ENCODE data around the gene PEX10.

The PEX10 gene

DNA sequence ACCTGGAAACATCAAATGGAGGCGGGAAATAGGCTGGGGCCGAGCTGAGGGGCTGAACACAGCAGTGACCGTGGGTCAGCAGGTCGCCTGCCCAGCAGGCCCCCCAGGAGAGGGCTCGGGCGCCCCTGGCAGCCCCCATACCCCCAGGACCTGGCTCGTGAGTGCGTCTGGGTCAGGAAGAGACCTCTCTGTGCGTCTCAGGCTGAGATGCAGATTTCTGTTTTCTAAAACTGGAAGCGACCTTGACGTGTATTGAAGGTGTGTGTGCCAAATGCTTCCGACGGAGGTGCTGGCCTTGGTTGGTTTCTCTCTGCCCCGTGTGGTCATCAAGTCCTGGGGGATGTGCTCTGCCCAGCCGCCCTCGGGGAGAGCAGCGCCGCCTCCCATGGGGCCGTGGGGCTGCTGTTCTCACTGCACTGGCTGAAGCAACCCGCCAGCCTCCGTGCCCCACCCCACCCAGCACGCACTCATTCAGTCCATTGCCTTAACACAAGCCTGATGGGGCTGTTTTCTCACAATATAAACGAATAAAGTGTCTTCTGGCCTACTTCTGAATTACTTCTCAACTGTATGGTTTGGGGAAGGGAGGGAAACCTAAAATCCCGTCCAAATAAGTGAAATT is 7.4 kb downstream of the PEX10 start:
- peaks cover 66% of the 10 kb centered on the region for H3K36me3 ChIP-seq
- TF ChIP-seq, protein P1, sequence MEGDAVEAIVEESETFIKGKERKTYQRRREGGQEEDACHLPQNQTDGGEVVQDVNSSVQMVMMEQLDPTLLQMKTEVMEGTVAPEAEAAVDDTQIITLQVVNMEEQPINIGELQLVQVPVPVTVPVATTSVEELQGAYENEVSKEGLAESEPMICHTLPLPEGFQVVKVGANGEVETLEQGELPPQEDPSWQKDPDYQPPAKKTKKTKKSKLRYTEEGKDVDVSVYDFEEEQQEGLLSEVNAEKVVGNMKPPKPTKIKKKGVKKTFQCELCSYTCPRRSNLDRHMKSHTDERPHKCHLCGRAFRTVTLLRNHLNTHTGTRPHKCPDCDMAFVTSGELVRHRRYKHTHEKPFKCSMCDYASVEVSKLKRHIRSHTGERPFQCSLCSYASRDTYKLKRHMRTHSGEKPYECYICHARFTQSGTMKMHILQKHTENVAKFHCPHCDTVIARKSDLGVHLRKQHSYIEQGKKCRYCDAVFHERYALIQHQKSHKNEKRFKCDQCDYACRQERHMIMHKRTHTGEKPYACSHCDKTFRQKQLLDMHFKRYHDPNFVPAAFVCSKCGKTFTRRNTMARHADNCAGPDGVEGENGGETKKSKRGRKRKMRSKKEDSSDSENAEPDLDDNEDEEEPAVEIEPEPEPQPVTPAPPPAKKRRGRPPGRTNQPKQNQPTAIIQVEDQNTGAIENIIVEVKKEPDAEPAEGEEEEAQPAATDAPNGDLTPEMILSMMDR (IDR thresholded peaks at IDR 0.05) = no peak
- no peak overlapping the region for H3K4me3 ChIP-seq (ENCODE audit: low read depth in 1 of 2, low read length in 1 of 2)
- peak overlapping the region; percentile 2 for H3K27ac ChIP-seq
- H3K27me3 ChIP-seq = no peaks in the 10 kb centered on the region
- H3K4me1 ChIP-seq (ENCODE audit: control insufficient read depth in 1 of 2, insufficient read depth in 1 of 2, low read depth in 1 of 2, low read length in 1 of 2) = no peaks in the 10 kb centered on the region
- H3K9me3 ChIP-seq = no peaks in the 10 kb centered on the region

DNA sequence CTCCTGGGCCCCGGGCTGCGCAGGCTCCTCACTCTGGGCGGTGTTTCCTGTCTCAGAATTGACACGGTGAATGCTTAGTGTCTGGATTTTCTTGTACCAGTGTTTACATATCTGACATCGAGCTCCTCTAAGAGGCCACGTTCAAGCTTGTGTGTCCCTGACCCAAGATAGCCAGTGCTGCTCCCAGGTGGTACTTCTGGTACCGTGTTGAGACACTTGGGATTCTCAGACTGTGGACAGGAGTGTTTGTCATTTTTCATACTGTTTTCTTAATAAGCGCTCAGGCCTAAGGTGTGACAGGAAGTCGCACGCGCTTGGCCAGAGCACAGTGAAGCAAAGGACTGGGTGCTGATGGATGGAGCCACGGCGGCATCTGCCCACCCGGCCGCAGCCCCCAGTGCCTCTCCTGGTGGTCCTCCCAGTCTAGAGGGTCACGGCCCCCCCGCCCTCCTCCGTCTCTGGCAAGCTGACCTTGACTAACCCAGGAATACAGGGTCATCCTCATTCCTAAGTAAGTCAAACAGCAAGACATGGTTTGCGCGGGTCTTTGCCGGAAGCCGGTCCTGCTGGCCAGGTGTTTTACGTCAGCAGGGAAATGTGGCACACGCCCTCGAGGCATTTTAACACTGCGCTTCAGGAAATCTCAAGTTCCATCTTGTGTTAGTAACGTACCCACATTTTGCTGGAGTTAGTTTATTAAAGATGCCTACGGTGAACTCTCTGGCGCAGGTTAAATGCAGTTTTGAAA is 8.0 kb downstream of the PEX10 start:
- no peaks in the 10 kb centered on the region for H3K9me3 ChIP-seq
- no peaks in the 10 kb centered on the region for H3K27me3 ChIP-seq
- TF ChIP-seq, protein P1 (IDR thresholded peaks at IDR 0.05) = no peak
- H3K27ac ChIP-seq = no peak overlapping the region
- H3K4me1 ChIP-seq (ENCODE audit: control insufficient read depth in 1 of 2, insufficient read depth in 1 of 2, low read depth in 1 of 2, low read length in 1 of 2) = no peaks in the 10 kb centered on the region
- no peak overlapping the region for H3K4me3 ChIP-seq (ENCODE audit: low read depth in 1 of 2, low read length in 1 of 2)
- H3K36me3 ChIP-seq = peaks cover 73% of the 10 kb centered on the region

DNA sequence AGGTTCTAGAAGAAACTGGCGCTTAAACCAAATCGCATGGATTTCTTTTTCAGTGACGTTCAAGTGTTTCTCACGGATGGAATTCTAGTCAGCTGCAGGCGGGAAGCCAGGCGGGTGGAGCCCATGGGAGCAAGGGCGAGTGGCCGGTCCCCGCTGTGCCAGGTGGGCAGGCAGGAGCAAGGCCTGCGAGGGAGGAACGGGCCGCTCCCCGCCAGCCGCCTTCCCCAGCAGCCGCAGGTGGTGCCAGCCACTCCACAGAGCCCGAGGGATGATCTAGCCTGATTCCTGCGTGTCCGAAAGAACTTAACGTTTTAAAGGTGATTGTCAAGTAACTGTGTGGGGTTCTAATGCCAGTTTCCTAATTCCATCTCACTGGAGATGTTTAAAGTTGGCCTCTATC is 9.1 kb downstream of the PEX10 start:
- Histone ChIP-seq H3K4me3 (ENCODE audit: low read depth in 1 of 2, low read length in 1 of 2) (no peak overlapping the region), H3K36me3 (peaks cover 83% of the 10 kb centered on the region), H3K9me3 (no peaks in the 10 kb centered on the region), H3K27me3 (no peaks in the 10 kb centered on the region), H3K27ac (no peak overlapping the region), H3K4me1 (ENCODE audit: control insufficient read depth in 1 of 2, insufficient read depth in 1 of 2, low read depth in 1 of 2, low read length in 1 of 2) (no peaks in the 10 kb centered on the region)
- TF ChIP-seq, protein P1 (IDR thresholded peaks at IDR 0.05) = no peak

DNA sequence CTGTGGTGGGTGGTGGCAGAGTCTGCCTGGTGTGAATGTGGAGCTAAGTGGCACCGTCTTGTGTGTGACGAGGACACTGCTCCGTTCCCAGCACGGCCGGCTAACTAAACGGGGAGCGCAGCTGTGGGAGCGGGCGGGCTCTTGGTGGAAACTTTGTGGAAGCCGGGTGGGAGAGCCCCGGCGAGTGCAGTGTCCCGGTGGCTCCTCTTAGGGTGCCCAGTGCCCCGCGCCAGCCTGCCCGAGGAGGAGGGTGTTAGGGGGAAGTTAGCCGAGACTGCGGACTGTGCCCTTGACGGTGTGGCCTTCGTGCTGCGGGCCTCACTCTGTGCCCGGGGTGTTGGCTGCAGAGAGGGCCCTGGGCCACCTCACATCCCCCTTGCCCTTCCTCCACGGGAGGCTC is 9.9 kb downstream of the PEX10 start:
- Histone ChIP-seq H3K27ac (no peak overlapping the region), H3K4me1 (ENCODE audit: control insufficient read depth in 1 of 2, insufficient read depth in 1 of 2, low read depth in 1 of 2, low read length in 1 of 2) (no peaks in the 10 kb centered on the region), H3K4me3 (ENCODE audit: low read depth in 1 of 2, low read length in 1 of 2) (no peak overlapping the region), H3K27me3 (no peaks in the 10 kb centered on the region), H3K36me3 (peaks cover 92% of the 10 kb centered on the region), H3K9me3 (no peaks in the 10 kb centered on the region)
- TF ChIP-seq, protein P1 (IDR thresholded peaks at IDR 0.05) = no peak

DNA sequence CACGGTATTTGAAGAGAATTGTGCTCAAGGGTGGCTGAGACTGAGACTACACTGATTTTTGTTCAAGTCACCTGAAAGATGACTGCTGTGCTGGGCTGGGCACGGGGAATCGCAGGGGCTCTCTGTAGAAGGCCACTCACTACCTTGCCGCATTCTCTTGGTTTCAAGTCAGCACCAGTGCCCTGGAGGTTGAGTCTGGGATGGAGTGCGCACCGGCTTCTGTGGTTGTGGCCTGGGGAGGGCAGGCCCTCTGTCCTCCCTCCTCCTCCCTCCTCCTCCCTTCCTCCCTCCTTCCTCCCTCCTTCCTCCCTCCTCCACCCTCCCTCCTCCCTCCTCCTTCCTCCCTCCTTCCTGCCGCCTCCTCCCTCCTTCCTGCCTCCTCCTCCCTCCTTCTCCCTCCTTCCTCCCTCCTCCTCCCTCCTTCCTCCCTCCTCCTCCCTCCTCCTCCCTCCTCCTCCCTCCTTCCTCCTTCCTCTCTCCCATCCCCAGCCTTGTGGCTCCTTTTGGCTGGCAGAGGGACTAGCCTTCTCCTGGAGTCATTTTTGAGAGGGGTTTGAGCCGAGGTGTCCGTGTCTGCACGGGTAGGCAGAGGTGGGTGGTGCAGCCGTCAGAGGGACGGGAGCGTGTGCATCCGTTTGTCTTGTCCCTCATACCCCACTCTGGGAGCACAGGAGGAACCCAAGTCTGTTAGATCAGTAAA is 11.3 kb downstream of the PEX10 start:
- TF ChIP-seq, protein P1 (IDR thresholded peaks at IDR 0.05) = no peak
- Histone ChIP-seq H3K9me3 (no peaks in the 10 kb centered on the region), H3K4me3 (ENCODE audit: low read depth in 1 of 2, low read length in 1 of 2) (no peak overlapping the region), H3K36me3 (peaks cover 98% of the 10 kb centered on the region), H3K27me3 (no peaks in the 10 kb centered on the region), H3K4me1 (ENCODE audit: control insufficient read depth in 1 of 2, insufficient read depth in 1 of 2, low read depth in 1 of 2, low read length in 1 of 2) (no peaks in the 10 kb centered on the region), H3K27ac (peak overlapping the region; percentile 18)

Measured in neutrophil (primary cell).